ENCODE data around the gene NDUFB11.

The NDUFB11 gene

DNA sequence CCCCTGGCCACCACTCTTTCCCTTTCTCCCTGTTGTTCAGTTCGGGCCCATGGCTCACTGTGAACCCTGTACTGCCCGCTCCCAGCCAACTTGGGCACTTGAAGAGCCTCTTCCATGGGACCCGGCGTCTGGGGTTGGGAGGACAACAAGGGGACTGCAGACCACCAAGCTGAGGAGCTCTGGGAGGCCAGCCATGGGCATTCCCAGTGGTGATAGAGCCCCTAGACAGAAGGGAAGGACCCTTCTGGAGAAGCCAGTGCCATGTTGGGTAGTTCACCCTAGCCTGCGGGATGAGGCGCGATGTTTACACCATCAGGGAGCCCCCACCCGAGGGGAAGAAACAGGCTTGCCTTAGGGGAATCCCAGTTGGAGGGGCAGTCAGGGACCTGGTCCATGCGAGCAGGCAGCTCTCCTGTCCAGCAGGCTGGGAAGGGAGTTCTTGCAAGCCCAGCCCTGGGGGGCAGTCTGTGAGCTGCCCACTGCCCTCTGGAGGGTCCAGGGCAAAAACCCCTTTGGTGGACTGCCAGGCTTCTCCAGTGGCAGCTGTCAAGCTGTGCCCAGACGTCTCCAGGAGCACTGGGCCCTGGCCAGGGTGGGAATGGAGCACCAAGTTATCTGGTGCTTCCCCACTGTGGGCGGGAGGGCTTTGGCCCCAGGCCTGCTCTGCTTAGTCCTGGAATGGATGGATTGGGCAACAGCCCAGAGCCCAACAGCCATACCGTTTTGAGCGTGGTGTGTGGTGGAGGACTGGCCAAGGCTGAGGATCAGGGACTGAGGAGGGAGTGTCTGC, 25.4 kb upstream of the NDUFB11 start:
- TF ChIP-seq TAF1 (IDR thresholded peaks at IDR 0.05; ENCODE audit: low read depth) (no peak), EGR1 (IDR thresholded peaks at IDR 0.05) (no peak), YY1 (IDR thresholded peaks at IDR 0.05; ENCODE audit: low read depth) (no peak), CEBPB (IDR thresholded peaks at IDR 0.05) (no peak), NFIC (IDR thresholded peaks at IDR 0.05) (no peak), TCF12 (IDR thresholded peaks at IDR 0.05; ENCODE audit: low read depth) (no peak), ZBTB7A (IDR thresholded peaks at IDR 0.05; ENCODE audit: low read depth) (no peak), CREB1 (IDR thresholded peaks at IDR 0.05; ENCODE audit: low read depth) (no peak), TEAD4 (IDR thresholded peaks at IDR 0.05) (no peak), RAD21 (IDR thresholded peaks at IDR 0.05; ENCODE audit: low read depth) (no peak), FOXM1 (IDR thresholded peaks at IDR 0.05; ENCODE audit: borderline replicate concordance, low read depth) (no peak), EP300 (IDR thresholded peaks at IDR 0.05; ENCODE audit: borderline replicate concordance) (no peak)
- TF ChIP-seq, protein P1, sequence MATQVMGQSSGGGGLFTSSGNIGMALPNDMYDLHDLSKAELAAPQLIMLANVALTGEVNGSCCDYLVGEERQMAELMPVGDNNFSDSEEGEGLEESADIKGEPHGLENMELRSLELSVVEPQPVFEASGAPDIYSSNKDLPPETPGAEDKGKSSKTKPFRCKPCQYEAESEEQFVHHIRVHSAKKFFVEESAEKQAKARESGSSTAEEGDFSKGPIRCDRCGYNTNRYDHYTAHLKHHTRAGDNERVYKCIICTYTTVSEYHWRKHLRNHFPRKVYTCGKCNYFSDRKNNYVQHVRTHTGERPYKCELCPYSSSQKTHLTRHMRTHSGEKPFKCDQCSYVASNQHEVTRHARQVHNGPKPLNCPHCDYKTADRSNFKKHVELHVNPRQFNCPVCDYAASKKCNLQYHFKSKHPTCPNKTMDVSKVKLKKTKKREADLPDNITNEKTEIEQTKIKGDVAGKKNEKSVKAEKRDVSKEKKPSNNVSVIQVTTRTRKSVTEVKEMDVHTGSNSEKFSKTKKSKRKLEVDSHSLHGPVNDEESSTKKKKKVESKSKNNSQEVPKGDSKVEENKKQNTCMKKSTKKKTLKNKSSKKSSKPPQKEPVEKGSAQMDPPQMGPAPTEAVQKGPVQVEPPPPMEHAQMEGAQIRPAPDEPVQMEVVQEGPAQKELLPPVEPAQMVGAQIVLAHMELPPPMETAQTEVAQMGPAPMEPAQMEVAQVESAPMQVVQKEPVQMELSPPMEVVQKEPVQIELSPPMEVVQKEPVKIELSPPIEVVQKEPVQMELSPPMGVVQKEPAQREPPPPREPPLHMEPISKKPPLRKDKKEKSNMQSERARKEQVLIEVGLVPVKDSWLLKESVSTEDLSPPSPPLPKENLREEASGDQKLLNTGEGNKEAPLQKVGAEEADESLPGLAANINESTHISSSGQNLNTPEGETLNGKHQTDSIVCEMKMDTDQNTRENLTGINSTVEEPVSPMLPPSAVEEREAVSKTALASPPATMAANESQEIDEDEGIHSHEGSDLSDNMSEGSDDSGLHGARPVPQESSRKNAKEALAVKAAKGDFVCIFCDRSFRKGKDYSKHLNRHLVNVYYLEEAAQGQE (IDR thresholded peaks at IDR 0.05; ENCODE audit: low read depth) = no peak
- TF ChIP-seq, protein P2, sequence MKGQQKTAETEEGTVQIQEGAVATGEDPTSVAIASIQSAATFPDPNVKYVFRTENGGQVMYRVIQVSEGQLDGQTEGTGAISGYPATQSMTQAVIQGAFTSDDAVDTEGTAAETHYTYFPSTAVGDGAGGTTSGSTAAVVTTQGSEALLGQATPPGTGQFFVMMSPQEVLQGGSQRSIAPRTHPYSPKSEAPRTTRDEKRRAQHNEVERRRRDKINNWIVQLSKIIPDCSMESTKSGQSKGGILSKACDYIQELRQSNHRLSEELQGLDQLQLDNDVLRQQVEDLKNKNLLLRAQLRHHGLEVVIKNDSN (IDR thresholded peaks at IDR 0.05) = no peak
- TF ChIP-seq, protein P3, sequence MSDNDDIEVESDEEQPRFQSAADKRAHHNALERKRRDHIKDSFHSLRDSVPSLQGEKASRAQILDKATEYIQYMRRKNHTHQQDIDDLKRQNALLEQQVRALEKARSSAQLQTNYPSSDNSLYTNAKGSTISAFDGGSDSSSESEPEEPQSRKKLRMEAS (IDR thresholded peaks at IDR 0.05) = no peak

DNA sequence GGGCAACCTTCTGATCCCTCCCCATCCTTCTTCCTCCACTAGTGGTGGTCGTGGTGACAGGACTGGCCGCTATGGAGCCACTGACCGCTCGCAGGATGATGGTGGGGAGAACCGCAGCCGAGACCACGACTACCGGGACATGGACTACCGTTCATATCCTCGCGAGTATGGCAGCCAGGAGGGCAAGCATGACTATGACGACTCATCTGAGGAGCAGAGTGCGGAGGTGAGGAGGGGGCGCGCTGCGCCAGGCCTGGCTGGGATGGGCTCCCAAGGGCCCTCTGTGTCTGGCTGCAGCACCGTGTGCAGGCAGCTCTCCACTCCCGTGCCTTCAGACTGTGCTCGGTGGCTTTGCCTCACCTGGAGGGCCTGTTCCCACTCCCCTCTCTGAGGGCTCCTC, 24.8 kb upstream of the NDUFB11 start:
- no peak for TF ChIP-seq CEBPB (IDR thresholded peaks at IDR 0.05)
- TF ChIP-seq YY1 (IDR thresholded peaks at IDR 0.05; ENCODE audit: low read depth) = no peak
- TF ChIP-seq NFIC (IDR thresholded peaks at IDR 0.05) = no peak
- no peak for TF ChIP-seq ZBTB7A (IDR thresholded peaks at IDR 0.05; ENCODE audit: low read depth)
- no peak for TF ChIP-seq EGR1 (IDR thresholded peaks at IDR 0.05)
- TF ChIP-seq, protein P1 (IDR thresholded peaks at IDR 0.05; ENCODE audit: low read depth) = no peak
- TF ChIP-seq TCF12 (IDR thresholded peaks at IDR 0.05; ENCODE audit: low read depth) = no peak
- no peak for TF ChIP-seq CREB1 (IDR thresholded peaks at IDR 0.05; ENCODE audit: low read depth)
- TF ChIP-seq FOXM1 (IDR thresholded peaks at IDR 0.05; ENCODE audit: borderline replicate concordance, low read depth) = no peak

DNA sequence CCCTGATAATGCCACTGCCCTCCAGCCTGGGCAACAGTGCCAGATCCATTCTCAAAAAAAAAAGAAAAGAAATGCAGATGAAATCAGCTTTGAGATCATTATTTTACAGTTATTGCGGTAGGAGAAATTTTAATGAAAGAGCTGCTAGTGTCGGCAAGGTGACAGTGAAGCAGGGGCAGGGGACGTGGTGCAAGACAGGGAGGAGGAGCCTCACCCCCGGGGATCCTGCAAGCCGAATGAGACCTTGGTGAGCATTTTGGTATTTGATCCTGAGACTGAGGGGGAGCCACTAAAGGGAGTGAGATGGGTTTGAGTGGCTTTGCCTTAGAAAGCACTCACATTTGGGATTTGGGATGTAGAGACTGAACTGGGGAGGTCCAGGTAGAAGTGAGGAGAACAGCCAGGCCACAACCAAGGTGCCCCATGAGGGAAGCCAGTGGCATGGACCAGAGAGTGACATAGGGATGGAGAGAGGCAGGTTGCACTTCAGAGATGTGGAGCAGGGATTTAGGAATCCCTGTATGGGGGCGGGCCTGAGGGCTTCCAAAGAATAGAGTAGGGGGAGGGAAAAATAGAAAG, 24.1 kb upstream of the NDUFB11 start:
- no peak for TF ChIP-seq YY1 (IDR thresholded peaks at IDR 0.05; ENCODE audit: low read depth)
- TF ChIP-seq NFIC (IDR thresholded peaks at IDR 0.05) = no peak
- TF ChIP-seq CREB1 (IDR thresholded peaks at IDR 0.05; ENCODE audit: low read depth) = no peak
- TF ChIP-seq RAD21 (IDR thresholded peaks at IDR 0.05; ENCODE audit: low read depth) = no peak
- TF ChIP-seq, protein P2 (IDR thresholded peaks at IDR 0.05) = no peak
- no peak for TF ChIP-seq TEAD4 (IDR thresholded peaks at IDR 0.05)
- TF ChIP-seq, protein P3 (IDR thresholded peaks at IDR 0.05) = no peak
- TF ChIP-seq EP300 (IDR thresholded peaks at IDR 0.05; ENCODE audit: borderline replicate concordance) = no peak
- no peak for TF ChIP-seq ZBTB7A (IDR thresholded peaks at IDR 0.05; ENCODE audit: low read depth)
- TF ChIP-seq, protein P1 (IDR thresholded peaks at IDR 0.05; ENCODE audit: low read depth) = no peak
- no peak for TF ChIP-seq TCF12 (IDR thresholded peaks at IDR 0.05; ENCODE audit: low read depth)
- TF ChIP-seq TAF1 (IDR thresholded peaks at IDR 0.05; ENCODE audit: low read depth) = no peak
- TF ChIP-seq CEBPB (IDR thresholded peaks at IDR 0.05) = no peak
- TF ChIP-seq EGR1 (IDR thresholded peaks at IDR 0.05) = no peak

DNA sequence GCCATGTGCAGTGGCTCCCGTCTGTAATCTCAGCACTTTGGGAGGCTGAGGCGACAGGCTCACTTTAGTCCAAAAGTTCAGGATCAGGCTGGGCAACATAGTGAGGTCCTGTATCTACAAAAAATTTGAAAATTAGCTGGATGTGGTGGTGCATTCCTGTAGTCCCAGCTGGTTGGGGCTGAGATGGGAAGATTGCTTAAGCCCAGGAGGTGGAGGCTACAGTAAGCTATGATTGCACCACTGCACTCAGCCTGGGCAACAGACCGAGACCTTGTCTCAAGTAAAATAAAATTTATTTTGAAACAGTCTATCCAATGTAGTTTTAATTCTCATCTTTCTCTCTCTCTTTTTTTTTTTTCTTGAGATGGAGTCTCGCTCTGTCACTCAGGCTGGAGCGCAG, 21.6 kb upstream of the NDUFB11 start:
- TF ChIP-seq, protein P2 (IDR thresholded peaks at IDR 0.05) = no peak
- TF ChIP-seq CREB1 (IDR thresholded peaks at IDR 0.05; ENCODE audit: low read depth) (no peak), TEAD4 (IDR thresholded peaks at IDR 0.05) (no peak), NFIC (IDR thresholded peaks at IDR 0.05) (no peak), FOXM1 (IDR thresholded peaks at IDR 0.05; ENCODE audit: borderline replicate concordance, low read depth) (no peak), TAF1 (IDR thresholded peaks at IDR 0.05; ENCODE audit: low read depth) (no peak), ZBTB7A (IDR thresholded peaks at IDR 0.05; ENCODE audit: low read depth) (no peak), RAD21 (IDR thresholded peaks at IDR 0.05; ENCODE audit: low read depth) (no peak), EGR1 (IDR thresholded peaks at IDR 0.05) (no peak), EP300 (IDR thresholded peaks at IDR 0.05; ENCODE audit: borderline replicate concordance) (no peak), CEBPB (IDR thresholded peaks at IDR 0.05) (no peak)

Data from Ishikawa (cell line).